HG03571 (cell line): ENCODE measurements around the gene TRIM47.

ENCODE experiments used
- ATAC-seq: cut with Tn5 transposase; IDR thresholded peaks from one replicate; pipeline ENCODE4 v1.9.1; 2021; ENCODE audit not compliant: unreplicated experiment

Gene TRIM47, protein sequence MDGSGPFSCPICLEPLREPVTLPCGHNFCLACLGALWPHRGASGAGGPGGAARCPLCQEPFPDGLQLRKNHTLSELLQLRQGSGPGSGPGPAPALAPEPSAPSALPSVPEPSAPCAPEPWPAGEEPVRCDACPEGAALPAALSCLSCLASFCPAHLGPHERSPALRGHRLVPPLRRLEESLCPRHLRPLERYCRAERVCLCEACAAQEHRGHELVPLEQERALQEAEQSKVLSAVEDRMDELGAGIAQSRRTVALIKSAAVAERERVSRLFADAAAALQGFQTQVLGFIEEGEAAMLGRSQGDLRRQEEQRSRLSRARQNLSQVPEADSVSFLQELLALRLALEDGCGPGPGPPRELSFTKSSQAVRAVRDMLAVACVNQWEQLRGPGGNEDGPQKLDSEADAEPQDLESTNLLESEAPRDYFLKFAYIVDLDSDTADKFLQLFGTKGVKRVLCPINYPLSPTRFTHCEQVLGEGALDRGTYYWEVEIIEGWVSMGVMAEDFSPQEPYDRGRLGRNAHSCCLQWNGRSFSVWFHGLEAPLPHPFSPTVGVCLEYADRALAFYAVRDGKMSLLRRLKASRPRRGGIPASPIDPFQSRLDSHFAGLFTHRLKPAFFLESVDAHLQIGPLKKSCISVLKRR

DNA sequence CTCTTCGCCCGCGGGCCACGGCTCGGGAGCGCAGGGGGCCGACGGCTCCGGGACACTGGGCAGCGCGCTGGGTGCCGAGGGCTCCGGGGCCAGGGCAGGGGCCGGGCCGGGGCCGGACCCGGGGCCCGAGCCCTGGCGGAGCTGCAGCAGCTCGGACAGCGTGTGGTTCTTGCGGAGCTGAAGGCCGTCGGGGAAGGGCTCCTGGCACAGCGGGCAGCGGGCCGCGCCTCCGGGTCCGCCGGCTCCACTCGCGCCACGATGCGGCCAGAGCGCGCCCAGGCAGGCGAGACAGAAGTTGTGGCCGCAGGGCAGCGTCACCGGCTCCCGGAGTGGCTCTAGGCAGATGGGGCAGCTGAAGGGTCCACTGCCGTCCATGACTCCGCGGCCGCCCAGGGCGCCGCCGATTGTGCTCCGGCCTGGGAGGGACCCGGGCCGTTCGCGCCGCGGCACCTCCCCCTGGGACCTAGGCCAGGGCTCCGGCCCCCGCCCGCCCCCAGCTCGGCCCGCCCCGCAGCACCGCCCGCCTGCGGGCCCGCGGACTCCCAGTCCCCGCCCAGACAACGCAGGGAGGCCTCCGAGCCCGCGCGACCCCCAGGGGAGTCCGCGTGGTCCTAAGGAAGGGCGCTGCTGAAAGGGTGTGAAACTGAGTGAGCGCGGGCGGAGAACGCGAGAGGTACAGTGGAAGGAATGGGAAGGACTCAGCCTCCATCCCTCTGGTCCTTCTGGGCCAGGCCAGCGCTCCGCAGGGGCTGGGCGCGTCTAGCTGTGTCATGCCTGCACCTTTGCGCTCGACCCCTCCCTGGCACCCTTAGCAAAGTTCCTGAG is at the start of gene TRIM47:
Gene TRIM47 (minus strand): TSS at position 408 of the 825 bp plus-strand sequence. CDS start 33 bp downstream, at position 375.
- ATAC-seq: no peak

DNA sequence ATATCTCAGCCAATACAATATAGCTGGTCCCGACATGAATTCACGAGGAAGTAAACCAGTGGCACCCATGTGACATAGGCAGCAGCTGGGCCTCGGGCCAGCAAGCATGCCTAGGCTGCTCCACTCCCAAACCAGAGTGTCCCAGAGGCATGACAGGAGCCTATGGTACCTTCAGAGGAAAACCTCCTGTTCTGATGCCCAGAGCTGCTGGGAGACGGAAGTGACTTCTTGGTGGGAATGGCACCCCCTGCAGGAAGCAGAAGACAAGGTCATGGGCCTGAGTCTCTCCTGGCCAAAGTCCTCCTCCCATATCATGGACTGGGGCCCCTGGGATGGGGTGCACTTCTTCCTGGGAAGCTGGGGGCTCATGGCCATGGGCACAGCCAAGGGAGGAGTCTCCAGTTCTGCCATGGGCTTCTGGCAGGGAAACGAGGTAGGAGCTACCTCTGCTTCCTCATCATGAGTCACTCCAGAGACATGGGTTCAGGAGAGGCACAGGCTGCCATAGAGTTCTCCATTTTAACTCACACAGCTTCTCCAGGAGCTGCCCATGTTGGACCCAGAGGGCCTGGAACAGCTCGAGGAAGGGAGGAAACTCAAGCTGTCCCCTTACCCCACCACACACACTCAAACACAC is 49.0 kb upstream of the TRIM47 start:
- no peak for ATAC-seq

DNA sequence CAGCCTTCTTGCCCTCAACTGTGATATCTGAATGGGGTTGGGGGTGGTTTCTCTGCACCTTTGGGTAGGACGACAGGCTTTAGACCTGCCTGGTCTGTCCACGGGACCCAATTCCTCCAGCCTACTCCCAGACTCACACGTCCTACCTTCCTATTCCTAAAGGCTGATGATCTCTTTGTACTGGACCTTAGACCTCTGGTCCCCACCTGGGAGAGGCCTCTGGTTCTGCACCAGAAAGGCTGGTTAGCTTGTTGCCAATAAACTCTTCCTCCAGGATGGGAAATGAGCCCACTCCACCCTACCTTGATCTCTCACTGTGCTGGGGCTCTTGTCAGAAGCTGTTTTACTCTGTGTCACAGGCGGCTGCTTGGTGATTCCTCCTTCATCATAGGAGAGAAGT is 48.1 kb upstream of the TRIM47 start:
- no peak for ATAC-seq

DNA sequence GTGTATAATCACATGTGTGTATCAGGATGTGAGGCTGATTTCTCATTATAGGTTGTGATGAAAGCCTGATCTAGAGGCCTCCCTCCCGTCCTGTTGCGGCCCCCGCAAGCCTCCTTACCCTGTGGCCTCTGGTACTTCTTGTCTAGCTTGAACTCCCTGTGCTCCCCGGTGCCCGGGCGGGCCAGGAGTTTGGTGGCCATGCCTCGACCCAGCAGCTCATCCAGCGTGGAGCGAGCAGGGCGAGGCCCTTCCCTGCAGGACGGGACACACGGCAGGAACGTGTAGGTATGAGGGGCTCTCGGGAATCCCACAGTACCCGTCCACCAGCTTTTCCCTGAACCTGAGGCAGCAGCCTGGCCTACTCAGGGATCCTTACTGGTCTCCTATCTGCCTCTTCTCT is 47.5 kb upstream of the TRIM47 start:
- no peak for ATAC-seq

DNA sequence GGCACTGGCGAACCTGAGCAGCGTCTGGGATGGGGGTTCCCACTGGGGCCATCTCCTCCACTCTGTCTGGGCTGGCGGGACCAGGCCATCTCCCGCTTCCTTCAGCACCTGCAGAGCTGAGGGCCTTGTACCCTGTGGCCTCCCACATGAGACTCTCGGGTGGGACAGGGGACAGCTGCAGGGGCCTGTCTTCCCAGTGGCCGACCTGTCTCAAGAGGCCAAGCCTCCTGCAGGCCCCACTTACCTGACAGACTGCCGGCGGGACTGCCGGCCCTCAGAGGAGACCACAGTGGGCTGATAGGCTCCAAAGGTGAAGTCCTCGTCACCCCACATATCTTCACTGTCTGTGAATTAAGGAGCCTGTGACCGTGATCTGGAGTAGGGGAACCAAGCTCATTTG is 46.7 kb upstream of the TRIM47 start:
- no peak for ATAC-seq

DNA sequence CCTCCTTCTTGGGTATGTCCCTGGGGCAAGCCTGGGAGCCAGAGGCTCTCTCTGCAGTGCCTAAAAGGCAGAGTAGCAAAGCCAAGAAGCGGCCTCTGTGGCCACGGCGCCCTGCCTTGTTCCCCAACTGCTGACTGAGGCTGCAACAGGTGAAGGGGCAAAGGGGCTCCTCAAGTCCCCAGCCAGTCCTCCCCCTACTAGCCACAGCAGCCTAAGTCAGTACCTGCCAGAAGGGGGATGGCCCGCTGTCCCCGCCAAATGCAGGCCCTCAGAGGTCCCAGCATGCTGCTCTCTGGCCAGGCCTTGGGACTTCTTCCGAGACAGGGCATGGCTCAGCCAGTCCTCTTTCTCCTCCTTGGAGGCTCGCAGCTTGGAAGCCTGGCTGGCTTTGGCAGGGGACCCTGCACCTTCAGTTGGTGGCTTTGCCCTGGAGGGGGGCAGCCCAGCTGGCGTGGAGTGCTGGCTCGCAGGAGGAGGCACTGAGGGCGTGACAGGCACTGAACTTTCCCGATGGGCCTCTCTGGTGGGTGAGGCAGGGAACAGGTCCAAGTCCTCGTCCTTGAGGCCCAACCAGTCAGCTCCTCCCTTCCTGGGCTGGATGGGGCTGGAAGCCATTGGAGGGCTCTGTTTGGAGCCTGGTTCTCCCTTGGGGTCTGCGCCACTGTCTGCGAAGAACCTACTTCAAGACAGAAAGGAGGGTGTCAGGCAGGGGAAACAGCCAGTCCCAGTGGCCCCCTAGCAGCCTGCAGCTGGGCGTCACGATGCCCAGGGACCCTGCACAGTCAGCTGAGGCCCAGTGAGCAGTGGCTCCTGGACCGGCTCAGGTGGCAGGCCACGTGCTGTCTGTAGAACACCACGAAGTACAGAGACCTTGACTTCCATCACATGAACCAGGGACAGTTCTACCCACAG is 44.8 kb upstream of the TRIM47 start:
- no peak for ATAC-seq

DNA sequence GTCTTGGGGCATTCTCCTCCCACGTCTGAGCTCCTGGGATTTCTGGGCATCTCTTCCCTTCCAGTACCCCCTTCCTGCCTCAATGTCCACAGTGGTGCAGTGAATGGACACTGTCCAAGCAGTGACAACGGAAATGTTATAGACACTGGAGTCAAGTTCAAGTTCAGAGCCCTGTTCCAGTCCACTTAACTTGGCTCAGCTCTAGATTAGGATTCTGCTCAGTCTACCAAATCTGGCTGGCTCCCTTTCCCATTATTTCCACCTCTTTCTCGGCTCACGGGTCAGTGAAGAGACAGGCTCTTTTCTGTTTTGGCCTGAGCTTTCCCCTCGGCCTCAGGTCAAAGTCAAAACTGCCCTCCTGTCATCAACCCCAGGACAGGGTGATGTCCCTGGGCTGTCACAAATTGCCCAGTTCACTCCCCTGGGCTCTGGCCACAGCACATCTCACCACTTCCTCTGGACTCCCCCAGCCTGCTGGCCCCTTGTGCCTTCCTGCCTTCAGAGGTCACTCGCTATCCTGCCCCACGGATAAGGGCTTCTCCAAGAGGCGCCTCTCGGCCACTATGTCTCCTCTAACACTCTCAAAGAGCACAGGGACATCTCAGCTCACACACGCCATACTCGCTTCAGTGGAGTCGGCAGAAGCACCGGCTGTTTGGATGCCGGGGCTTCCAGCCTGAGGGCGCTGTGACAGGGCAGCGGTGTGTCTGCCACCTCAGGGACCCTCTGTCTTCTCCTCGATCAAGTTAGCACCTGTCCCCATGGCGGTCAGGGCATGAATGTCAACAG is 44.0 kb upstream of the TRIM47 start:
- ATAC-seq: no peak

DNA sequence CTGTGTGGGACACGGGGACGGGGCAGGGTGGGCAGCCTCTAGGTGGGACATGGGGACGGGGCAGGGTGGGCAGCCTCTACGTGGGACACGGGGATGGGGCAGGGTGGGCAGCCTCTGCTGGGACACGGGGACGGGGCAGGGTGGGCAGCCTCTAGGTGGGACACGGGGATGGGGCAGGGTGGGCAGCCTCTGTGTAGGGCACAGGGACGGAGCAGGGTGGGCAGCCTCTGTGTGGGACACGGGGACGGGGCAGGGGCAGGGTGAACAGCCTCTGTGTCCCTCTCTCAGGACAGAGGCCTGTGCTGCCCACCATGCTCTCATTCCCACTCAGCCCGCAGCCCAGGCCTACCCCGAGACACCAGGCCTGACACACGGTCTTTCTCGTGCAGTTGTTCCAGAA is 43.2 kb upstream of the TRIM47 start:
- ATAC-seq: no peak

DNA sequence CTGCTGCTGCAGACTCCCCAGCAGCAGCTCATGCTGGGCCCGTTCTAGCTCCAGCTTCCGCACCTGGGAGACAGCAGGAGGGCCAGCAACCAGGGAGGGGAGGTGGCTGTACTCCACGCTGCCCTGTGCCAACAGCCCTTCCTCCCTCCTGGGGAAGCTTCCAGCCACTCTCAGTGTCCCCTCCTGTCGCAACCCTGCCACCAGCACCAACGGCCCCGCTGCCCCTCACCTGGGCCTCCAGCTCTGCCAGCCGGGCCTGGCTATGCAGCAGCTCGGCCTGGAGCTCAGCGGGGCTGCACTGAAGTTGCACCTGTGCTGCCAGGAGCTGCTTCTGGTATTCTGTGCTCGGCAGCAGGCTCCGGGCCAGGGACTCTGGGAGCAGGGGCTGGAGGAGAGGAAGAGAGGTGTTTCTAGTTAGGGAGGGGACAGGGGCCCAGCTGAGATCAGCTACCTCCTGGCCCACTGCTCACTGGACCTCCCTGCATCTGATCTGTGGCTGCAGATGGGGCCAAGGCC is 41.7 kb upstream of the TRIM47 start:
- ATAC-seq: no peak

DNA sequence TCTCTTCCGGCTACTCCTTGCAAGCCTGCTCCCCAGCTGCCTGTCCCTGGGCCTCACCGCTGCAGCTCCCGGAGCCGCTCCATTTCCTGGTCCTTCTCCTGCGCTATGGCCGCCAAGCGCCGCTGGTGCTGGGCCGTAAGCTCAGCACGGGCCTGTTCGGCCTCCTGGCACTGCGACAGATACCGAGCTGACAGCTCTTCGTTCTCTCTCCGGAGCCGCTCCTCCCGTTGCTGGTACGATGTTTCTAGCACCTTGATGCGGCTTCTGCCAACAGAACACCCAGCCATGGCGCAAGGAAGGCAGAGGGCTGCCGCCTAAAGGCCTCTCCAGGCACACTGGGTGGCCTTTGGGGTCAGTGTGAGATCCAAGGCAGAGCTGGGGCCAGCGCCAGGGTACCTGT is 41.2 kb upstream of the TRIM47 start:
- ATAC-seq: no peak

DNA sequence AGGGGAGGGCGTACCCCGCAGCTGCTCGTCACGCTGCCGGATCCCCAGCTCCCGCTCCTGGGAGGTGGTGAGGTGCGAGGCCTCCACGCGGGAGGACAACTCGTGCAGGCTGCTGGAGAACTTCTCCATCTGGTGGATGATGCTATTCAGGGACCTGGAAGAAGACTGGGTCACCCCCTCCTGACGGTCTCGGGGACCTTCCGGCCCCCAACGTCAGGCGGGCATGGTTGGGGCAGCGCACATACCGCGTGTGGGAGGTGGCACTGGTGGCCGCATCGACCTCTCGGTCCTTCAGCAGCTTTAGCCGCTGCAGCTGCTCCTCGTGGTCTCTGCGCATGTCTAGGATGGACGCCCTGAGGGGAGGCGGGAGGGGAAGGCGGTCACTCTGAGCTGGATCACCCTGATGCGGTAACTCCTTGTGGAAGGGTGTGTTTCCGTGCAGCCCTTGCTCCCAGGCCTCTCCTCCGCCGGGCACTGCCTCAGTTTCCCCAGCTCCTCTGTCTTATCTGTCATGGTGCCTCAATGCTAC is 39.6 kb upstream of the TRIM47 start:
- no peak for ATAC-seq

DNA sequence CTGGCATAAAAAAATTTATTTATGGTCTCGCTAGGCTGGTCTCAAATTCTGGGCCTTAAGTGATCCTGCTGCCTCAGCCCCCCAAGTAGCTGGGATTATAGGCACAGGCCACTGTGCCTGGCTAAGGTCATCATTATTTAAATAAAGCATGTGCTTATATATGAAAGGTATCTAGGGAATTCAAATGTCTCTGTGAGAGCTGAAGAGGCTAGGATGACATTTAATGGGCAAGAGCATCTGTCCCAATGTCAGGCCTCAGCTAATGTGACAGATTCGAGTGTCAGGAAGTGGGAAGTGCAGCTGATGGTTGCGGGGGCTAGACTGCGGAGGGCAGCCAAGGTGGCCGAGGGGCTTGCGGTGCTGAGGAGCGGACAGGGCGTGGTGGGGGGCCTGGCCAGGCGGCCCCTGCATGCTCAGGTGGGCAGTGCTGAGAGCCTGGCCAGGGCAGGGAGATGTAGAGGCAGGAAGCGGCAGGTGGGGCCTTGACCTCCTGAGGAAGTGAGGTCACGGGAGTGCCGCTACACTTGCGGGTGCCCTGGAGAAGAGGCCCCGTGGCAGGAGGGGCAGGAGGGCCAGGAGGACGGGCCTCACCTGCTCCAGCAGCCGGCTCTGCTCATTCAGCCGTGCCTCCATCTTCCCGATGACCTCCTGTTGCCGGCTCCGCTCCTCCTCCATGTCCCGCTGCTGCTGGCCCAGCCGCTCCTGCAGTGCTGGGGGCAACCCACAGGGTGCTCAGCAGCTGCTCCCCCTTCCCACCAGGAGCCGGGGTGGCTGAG is 38.9 kb upstream of the TRIM47 start:
- no peak for ATAC-seq

DNA sequence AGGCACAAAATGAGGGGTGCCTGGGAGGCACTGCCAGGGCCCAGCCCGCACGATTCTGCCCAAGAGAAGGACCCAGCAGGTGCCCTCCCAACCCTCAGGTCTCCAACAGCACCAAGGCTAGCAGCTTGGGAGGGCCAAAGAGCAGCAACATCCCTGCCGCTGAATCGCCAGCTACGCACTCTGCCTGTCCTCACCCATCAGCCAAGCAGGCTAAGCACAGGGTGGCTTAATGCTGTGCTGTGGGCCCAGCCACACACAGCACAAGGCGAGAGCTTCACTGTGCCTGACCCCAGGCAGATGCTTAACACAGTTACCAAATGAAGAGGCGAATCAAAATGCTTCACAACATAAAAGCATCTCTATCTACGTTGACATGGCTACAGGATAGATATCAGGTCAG is 36.9 kb upstream of the TRIM47 start:
- ATAC-seq: no peak

DNA sequence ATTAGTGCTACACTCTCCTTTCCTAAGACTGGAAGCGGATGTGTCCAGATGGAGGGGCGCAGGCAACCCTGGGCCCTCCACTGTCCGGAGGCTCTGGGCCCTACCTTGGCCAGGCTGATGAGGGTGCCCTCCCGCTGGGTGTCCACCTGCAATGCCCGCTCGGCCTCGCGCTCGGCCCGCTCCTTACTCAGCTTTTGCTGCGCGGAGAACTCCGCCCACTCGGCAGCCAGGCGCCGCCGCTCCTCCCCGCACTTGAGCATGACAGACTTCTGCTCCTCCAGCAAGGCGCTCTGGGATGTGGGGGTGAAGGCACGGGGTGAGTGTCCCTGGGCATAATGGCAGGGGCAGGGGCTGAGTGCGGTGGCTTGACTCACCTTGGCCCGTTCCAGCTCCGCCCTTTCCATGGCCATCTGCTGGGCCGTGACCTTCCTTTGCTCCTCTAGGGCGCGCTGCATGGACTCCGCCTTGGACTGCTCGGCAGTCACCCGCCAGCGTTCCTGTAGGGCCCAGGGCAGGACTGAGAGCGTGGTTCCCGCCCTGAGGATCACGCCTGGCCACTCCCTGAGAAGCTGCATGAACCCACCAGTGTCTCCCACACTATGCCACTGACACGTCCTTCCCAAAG is 36.4 kb upstream of the TRIM47 start:
- ATAC-seq: no peak

DNA sequence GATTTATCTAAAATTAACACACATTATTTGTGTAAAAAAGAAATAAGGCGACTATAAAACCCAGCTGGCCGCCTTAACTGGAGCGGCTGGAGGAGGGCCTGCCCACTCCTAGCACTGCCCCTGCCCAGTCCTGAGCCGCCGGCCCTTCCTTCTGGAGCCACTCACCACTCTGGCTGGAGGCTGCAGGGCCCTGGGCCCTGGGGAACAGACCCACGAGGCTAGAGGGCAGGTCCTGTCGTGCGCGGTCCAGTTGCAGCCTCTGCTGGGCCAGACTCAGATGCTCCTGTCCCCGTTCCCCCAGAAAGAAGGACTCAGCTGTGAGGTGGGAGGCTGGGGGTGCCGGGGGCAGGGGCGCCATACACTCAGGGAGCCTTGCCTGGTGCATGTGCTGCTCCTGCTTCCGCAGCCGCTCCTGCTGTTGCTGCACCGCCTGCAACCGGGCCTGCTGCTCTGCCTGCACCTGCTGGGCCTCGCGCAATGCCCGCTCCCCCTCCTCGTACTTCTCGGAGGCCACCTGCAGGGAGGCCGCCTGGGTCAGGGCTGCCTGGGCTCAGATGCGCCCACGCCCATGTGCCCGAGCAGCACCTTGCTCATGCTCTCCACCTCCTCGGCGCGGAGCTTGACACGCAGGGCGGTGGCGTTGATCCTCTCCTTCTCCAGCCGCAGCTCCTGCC is 35.3 kb upstream of the TRIM47 start:
- no peak for ATAC-seq

DNA sequence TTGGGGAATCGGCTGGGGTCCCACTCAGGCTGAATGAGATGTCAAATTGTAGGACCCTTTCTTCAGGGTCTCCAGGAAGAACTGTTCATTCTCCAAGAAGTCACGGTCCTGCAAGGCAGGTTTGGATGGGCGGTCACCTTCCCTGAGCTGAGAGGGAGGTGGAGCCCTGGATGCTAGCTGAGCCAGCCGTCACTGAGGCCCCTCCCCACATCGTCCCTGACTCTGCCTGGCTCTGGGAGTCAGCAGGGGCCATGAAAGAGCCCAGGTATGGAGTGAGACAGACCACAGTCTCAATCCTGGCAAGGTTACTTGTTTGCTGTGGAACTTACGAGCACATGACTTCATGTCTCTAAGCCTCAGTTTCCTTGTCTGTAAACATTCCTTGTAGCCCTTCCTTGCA is 32.3 kb upstream of the TRIM47 start:
- no peak for ATAC-seq

DNA sequence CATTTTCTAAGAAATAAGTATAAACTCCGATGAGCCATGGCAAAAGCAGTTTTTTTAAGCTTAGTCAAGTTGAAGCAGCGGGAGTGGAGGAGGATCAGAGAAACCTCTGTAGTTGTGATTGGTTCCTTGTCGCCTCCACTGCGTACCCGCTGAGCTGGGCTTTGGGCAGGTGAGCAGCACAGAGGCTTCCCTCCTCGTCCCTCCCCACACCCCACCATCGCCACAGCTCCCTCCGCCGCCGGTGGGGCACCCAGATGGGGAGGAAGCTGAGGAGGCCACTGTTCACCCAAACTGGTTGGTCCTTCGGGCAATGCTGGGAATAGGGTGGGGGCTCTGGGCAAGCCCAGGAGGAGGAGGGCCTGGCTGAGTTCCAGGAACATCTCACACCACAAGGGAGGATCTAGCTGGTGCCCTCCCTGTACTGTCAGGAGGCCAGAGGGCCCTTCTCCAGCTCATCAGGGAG is 31.5 kb upstream of the TRIM47 start:
- ATAC-seq: no peak
